GM23338 (cell line): Measurements from ENCODE around the gene KIF6. TPM values are rescaled to one million over a fixed set of nuclear protein-coding genes. Genes with fewer than 3 reads are reported as not detected.

Source experiments
- ATAC-seq: fragments of 200-7000 bp; cut with Tn5 transposase; 3 replicates; pipeline ENCODE4 v1.9.1; 2020
- DNase-seq: peaks from one replicate; pipeline ENCODE4 v3.0.0-alpha.2; 2015; ENCODE audit warnings: low spot score
- H2AFZ ChIP-seq: fragments of 200-600 bp; sonication (generic); 2 replicates; pipeline ENCODE4 v1.8.0; 2016; ENCODE audit warnings: antibody characterized with exemption, mild to moderate bottlenecking, moderate library complexity
- H3F3A ChIP-seq: fragments of 200-600 bp; sonication (generic); replicated peaks from 2 replicates; pipeline ENCODE4 v1.8.0; 2017; ENCODE audit warnings: antibody characterized with exemption, mixed run types, low read depth
- H3K27ac ChIP-seq: fragments of 200-600 bp; sonication (generic); 2 replicates; pipeline ENCODE4 v1.6.1; 2016; ENCODE audit warnings: low read depth
- H3K27me3 ChIP-seq: fragments of 200-600 bp; sonication (generic); 2 replicates; pipeline ENCODE4 v1.8.0; 2016; ENCODE audit warnings: mild to moderate bottlenecking, mixed run types, moderate library complexity; ENCODE audit not compliant: insufficient read depth
- H3K36me3 ChIP-seq: fragments of 200-600 bp; sonication (generic); 2 replicates; pipeline ENCODE4 v1.8.0; 2016; ENCODE audit warnings: mild to moderate bottlenecking; ENCODE audit not compliant: insufficient read depth
- H3K4me1 ChIP-seq: fragments of 200-600 bp; sonication (generic); 2 replicates; pipeline ENCODE4 v1.8.0; 2016; ENCODE audit warnings: mild to moderate bottlenecking, moderate library complexity; ENCODE audit not compliant: insufficient read depth
- H3K4me2 ChIP-seq: fragments of 200-600 bp; sonication (generic); 2 replicates; pipeline ENCODE4 v1.7.1; 2017; ENCODE audit warnings: mixed run types
- H3K4me3 ChIP-seq: fragments of 200-600 bp; sonication (generic); 2 replicates; pipeline ENCODE4 v1.6.1; 2016; ENCODE audit warnings: mixed run types
- H3K79me2 ChIP-seq: fragments of 200-600 bp; sonication (generic); replicated peaks from 2 replicates; pipeline ENCODE4 v1.8.0; 2017; ENCODE audit warnings: mild to moderate bottlenecking; ENCODE audit not compliant: insufficient read depth
- H3K9me2 ChIP-seq: fragments of 200-600 bp; sonication (generic); 2 replicates; pipeline ENCODE4 v1.8.0; 2017; ENCODE audit not compliant: insufficient read depth
- H4K20me1 ChIP-seq: fragments of 200-600 bp; sonication (generic); replicated peaks from 2 replicates; pipeline ENCODE4 v1.8.0; 2017; ENCODE audit warnings: mild to moderate bottlenecking; ENCODE audit not compliant: insufficient read depth
- H3K27ac Mint-ChIP-seq: 2 replicates; pipeline ENCODE4 v1.8.0; 2020; ENCODE audit warnings: inconsistent platforms, mild to moderate bottlenecking, moderate library complexity, mixed read lengths
- H3K27me3 Mint-ChIP-seq: 3 replicates; pipeline ENCODE4 v1.8.0; 2022; ENCODE audit warnings: low read depth, mild to moderate bottlenecking, moderate library complexity, mixed read lengths, inconsistent platforms; ENCODE audit not compliant: insufficient read depth, poor library complexity
- H3K36me3 Mint-ChIP-seq: 3 replicates; pipeline ENCODE4 v1.8.0; 2021; ENCODE audit warnings: low read depth, mild to moderate bottlenecking, inconsistent platforms, moderate library complexity, mixed read lengths
- H3K4me1 Mint-ChIP-seq: 3 replicates; pipeline ENCODE4 v1.8.0; 2020; ENCODE audit warnings: mild to moderate bottlenecking, inconsistent platforms, mixed read lengths
- H3K4me3 Mint-ChIP-seq: 3 replicates; pipeline ENCODE4 v1.8.0; 2021; ENCODE audit warnings: moderate library complexity, mild to moderate bottlenecking, inconsistent platforms, mixed read lengths
- H3K9me3 Mint-ChIP-seq: 3 replicates; pipeline ENCODE4 v1.8.0; 2020; ENCODE audit warnings: moderate library complexity, mild to moderate bottlenecking, inconsistent platforms, mixed read lengths
- NANOG ChIP-seq: IDR thresholded peaks from 2 replicates; pipeline ENCODE4 v1.6.1; 2016; ENCODE audit warnings: antibody characterized with exemption, borderline replicate concordance
- POLR2AphosphoS5 ChIP-seq: IDR thresholded peaks from 2 replicates; pipeline ENCODE4 v1.6.1; 2016; ENCODE audit warnings: antibody characterized with exemption, low read depth
- ZNF331 ChIP-seq: fragments of 250-450 bp; sonication (Bioruptor Pico); IDR thresholded peaks from 2 replicates; pipeline ENCODE4 v1.5.0; 2020; ENCODE audit warnings: low read depth, mild to moderate bottlenecking, moderate library complexity
- polyA plus RNA-seq: library from polyadenylated mRNA; unstranded; fragments of >200 nt; fragmentation: Nextera tagmentation; extraction: Ambion mirVana; gene quantifications from 2 replicates; pipeline ENCODE4 v1.2.1, GENCODE V29; 2016
- total RNA-seq: library from RNA; depleted of rRNA; stranded (reverse); fragments of >200 nt; shearing (Covaris generic); gene quantifications from 2 replicates; pipeline ENCODE4 v1.2.3, GENCODE V29; 2014
- TF ChIP-seq, protein P1 (sequence below): fragments of 250-450 bp; sonication (Bioruptor Pico); IDR thresholded peaks from 2 replicates; pipeline ENCODE4 v1.5.0; 2020; ENCODE audit warnings: mild to moderate bottlenecking, moderate library complexity
- TF ChIP-seq, protein P2 (sequence below): IDR thresholded peaks from 2 replicates; pipeline ENCODE4 v1.6.1; 2016; ENCODE audit warnings: antibody characterized with exemption

Gene KIF6
- total and polyA plus RNA-seq, 2 experiments from 2014 or later: 0.87 to 1.7 TPM

DNA sequence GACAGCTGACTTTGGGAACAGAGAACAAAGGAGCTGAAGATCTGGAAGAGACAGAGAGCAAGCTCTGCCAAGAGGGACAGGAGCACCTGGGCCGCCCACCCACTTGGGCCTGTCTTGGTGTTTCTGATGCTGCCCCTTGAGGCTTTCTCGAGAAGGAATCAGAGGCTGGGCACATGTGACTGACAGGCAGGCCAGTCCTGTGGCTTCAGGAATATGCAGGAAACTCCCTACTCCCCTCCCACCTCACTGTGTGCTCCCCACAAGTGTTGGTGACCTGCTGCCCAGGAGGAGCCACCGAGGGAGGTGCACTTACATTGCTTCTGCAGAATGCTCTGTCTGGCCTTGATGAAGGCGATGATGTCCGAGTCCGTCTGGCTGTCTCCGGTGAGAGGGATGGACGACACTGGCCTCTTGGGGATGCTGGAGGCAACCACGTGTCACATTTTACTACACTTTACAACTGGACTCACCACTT lies 381.8 kb downstream of the KIF6 start (continued):
- TF ChIP-seq, protein P1, sequence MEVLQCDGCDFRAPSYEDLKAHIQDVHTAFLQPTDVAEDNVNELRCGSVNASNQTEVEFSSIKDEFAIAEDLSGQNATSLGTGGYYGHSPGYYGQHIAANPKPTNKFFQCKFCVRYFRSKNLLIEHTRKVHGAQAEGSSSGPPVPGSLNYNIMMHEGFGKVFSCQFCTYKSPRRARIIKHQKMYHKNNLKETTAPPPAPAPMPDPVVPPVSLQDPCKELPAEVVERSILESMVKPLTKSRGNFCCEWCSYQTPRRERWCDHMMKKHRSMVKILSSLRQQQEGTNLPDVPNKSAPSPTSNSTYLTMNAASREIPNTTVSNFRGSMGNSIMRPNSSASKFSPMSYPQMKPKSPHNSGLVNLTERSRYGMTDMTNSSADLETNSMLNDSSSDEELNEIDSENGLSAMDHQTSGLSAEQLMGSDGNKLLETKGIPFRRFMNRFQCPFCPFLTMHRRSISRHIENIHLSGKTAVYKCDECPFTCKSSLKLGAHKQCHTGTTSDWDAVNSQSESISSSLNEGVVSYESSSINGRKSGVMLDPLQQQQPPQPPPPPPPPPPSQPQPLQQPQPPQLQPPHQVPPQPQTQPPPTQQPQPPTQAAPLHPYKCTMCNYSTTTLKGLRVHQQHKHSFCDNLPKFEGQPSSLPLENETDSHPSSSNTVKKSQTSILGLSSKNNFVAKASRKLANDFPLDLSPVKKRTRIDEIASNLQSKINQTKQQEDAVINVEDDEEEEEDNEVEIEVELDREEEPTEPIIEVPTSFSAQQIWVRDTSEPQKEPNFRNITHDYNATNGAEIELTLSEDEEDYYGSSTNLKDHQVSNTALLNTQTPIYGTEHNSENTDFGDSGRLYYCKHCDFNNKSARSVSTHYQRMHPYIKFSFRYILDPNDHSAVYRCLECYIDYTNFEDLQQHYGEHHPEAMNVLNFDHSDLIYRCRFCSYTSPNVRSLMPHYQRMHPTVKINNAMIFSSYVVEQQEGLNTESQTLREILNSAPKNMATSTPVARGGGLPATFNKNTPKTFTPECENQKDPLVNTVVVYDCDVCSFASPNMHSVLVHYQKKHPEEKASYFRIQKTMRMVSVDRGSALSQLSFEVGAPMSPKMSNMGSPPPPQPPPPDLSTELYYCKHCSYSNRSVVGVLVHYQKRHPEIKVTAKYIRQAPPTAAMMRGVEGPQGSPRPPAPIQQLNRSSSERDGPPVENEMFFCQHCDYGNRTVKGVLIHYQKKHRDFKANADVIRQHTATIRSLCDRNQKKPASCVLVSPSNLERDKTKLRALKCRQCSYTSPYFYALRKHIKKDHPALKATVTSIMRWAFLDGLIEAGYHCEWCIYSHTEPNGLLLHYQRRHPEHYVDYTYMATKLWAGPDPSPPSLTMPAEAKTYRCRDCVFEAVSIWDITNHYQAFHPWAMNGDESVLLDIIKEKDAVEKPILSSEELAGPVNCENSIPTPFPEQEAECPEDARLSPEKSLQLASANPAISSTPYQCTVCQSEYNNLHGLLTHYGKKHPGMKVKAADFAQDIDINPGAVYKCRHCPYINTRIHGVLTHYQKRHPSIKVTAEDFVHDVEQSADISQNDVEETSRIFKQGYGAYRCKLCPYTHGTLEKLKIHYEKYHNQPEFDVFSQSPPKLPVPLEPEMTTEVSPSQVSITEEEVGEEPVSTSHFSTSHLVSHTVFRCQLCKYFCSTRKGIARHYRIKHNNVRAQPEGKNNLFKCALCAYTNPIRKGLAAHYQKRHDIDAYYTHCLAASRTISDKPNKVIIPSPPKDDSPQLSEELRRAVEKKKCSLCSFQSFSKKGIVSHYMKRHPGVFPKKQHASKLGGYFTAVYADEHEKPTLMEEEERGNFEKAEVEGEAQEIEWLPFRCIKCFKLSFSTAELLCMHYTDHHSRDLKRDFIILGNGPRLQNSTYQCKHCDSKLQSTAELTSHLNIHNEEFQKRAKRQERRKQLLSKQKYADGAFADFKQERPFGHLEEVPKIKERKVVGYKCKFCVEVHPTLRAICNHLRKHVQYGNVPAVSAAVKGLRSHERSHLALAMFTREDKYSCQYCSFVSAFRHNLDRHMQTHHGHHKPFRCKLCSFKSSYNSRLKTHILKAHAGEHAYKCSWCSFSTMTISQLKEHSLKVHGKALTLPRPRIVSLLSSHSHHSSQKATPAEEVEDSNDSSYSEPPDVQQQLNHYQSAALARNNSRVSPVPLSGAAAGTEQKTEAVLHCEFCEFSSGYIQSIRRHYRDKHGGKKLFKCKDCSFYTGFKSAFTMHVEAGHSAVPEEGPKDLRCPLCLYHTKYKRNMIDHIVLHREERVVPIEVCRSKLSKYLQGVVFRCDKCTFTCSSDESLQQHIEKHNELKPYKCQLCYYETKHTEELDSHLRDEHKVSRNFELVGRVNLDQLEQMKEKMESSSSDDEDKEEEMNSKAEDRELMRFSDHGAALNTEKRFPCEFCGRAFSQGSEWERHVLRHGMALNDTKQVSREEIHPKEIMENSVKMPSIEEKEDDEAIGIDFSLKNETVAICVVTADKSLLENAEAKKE (CRISPR knock-in tag): no peak
- TF ChIP-seq, protein P2, sequence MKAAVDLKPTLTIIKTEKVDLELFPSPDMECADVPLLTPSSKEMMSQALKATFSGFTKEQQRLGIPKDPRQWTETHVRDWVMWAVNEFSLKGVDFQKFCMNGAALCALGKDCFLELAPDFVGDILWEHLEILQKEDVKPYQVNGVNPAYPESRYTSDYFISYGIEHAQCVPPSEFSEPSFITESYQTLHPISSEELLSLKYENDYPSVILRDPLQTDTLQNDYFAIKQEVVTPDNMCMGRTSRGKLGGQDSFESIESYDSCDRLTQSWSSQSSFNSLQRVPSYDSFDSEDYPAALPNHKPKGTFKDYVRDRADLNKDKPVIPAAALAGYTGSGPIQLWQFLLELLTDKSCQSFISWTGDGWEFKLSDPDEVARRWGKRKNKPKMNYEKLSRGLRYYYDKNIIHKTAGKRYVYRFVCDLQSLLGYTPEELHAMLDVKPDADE: no peak

DNA sequence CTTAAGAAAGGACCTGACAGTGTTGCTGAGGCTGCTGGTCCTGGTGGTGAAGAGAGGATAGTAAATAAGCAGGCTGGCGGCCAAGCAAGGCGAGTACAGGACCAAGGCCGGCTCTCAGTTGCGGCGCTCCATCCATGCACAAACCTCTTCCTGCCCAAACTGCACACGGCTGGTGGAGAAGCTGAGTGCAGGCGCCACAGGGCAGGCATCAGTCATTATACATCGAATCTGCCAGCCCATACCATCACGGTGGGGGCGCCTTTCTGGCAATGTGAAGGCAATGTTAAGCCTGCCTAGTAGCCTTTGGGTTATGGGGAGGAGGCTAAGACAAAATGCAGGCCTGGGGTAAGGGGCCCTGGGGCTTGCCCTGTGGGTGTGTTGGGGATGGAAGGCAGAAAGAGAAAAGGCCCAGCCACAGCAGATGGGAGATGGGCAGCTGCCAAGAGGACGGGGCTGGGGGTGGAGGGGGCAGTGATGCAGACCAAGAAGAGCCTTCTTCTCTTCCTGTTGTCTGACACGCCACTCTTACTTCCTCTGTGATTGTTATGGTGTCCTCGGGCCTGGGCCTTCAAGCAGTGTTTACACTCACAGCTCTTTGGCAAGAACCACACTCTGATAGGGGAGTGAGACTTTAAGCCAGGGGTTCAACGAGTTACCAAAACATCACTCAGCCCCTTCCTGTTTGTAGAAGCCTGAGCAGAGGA lies 382.4 kb downstream of the KIF6 start:
- no peaks in the 10 kb centered on the region for H3F3A ChIP-seq
- H4K20me1 ChIP-seq: no peaks in the 10 kb centered on the region; the same call in 1 of the 2 replicates
- no peaks in the 10 kb centered on the region for H3K79me2 ChIP-seq
- H3K4me3 ChIP-seq: no peak overlapping the region
- no peak overlapping the region for H3K4me2 ChIP-seq
- DNase-seq (no peak), ATAC-seq (no peak)
- Mint-ChIP-seq H3K27ac (no peak overlapping the region), H3K4me3 (no peak overlapping the region), H3K9me3 (no peaks in the 10 kb centered on the region), H3K4me1 (peaks cover 29% of the 10 kb centered on the region), H3K36me3 (no peaks in the 10 kb centered on the region), H3K27me3 (peaks cover 13% of the 10 kb centered on the region)
- peaks cover 6% of the 10 kb centered on the region for H3K4me1 ChIP-seq
- H3K27me3 ChIP-seq: no peaks in the 10 kb centered on the region
- H3K27ac ChIP-seq: no peak overlapping the region
- H2AFZ ChIP-seq: peak overlapping the region; percentile 76; the same call in 1 of the 2 replicates
- peaks cover 9% of the 10 kb centered on the region; the same call in 1 of the 2 replicates for H3K9me2 ChIP-seq
- H3K36me3 ChIP-seq: no peaks in the 10 kb centered on the region
- TF ChIP-seq, protein P1 (CRISPR knock-in tag): no peak
- TF ChIP-seq NANOG: no peak
- TF ChIP-seq POLR2AphosphoS5: no peak
- TF ChIP-seq, protein P2: no peak
- no peak for TF ChIP-seq ZNF331 (CRISPR knock-in tag)
